GM18861 (cell line): Measurements from ENCODE around the gene SLC37A1.

ENCODE experiments used
- ATAC-seq: cut with Tn5 transposase; IDR thresholded peaks from one replicate; pipeline ENCODE4 v1.9.1; 2021; ENCODE audit not compliant: unreplicated experiment

The SLC37A1 gene

GRCh38 chr21:42478504-42478903, 35.1 kb upstream of the SLC37A1 start:
- ATAC-seq, result no peak

- no peak for ATAC-seq
Measured at GRCh38 chr21:42479582-42479981, 34.1 kb upstream of the SLC37A1 start.

GRCh38 chr21:42480736-42481135, 32.9 kb upstream of the SLC37A1 start:
- no peak for ATAC-seq

- no peak for ATAC-seq
Measured at GRCh38 chr21:42481169-42481568, 32.5 kb upstream of the SLC37A1 start.

GRCh38 chr21:42484966-42485365, 28.7 kb upstream of the SLC37A1 start:
- ATAC-seq, result no peak

- ATAC-seq, result no peak
Measured at GRCh38 chr21:42486072-42486471, 27.6 kb upstream of the SLC37A1 start.

DNA sequence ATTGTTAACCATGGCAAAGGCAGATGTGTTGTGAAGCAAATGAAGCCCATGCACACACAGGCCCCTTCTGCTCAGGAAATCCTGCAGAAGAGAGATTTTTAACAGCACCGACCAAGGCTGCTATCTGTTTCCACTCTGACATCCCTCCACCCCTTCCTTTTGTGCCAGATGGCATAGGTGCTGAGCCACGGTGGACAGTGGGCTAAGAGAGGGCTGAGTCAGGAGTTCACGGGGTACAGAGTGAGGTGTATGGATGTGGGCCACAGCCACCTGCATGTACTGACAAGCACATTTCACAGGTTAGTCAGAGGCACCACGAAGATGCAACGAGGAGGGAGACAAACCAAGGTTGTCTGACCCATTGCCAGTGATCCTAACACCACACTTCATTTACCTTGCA, 27.1 kb upstream of the SLC37A1 start:
- no peak for ATAC-seq

GRCh38 chr21:42489006-42489563, 24.6 kb upstream of the SLC37A1 start:
- no peak for ATAC-seq

DNA sequence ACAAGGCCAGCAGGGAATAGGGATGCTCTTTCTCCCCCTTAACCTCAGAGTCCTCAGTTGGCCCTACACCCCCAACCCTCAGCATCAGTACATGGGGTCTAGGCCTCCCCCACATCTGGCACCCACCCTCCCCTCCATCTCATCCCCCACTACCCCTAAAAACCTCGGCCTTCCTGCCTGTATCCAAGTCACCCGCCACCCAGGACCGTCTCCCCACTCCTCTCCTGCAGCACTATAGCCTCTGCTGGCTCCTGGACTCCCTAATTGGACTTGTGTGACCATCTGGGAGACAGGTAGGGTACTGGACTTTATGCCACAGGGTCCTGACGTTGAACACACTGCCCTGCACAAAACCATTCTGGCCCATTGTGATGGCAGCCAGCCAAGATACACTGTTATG, 23.7 kb upstream of the SLC37A1 start:
- ATAC-seq, result no peak

DNA sequence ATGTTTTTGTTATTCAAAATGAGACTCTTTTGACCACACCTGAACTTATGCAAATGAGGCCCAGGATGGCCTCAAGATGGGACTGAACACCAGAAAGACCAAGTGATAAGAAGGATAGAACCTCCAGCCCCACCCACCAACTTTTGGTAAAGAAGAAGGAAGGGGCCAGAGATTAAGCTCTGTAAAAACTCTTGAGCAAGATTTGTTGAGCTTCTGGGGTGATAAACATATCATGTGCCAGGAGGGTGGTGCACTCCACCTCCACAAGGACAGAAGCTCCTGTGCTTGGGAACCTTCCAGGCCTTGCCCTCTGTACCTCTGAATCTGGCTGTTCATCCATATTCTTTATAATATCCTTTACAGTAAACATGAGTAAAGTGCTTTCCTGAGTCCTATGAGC, 22.9 kb upstream of the SLC37A1 start:
- no peak for ATAC-seq

- no peak for ATAC-seq
Measured at GRCh38 chr21:42491328-42491727, 22.3 kb upstream of the SLC37A1 start.

DNA sequence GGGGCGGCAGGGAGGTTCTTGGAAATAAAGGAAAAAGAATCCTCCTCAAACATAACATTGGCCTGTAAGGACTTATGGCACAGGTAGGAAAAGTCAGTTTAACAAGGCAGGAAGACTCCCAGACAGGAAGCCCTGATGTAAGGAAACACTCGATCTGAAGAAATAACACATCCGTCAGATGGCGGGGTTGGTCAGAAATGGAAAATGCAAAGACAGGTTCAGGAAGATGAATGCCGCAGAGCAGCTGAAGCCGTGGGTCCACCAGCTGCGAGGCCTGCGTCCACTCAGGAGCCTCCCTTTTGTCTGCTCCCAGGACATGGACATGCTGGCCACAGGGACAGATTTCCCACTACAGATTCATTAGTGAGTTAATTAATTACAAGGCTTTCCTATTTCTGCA, 21.5 kb upstream of the SLC37A1 start:
- ATAC-seq, result no peak

- no peak for ATAC-seq
Measured at GRCh38 chr21:42493109-42494060, 20.3 kb upstream of the SLC37A1 start.

DNA sequence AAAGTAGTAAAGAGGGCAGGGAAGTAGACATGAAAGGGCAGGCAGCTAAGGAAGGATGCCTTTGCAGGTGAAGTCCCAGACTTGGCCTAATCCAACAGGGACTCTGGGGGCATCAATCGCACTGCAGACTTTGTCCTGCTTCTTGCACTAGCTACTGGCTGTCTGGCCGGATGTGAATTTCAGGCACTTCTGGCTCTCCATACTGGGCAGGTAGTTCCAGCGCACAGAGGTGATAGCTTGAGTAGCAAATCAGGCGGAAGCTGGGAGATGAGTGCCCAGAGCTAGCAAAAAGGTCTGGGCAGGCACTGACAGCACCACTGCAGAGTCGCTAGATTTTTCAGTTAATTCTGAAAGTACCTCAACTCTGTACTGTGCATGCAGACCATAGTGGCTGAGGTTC, 18.6 kb upstream of the SLC37A1 start:
- ATAC-seq, result no peak

GRCh38 chr21:42495765-42496119, 17.9 kb upstream of the SLC37A1 start:
- ATAC-seq, result no peak

DNA sequence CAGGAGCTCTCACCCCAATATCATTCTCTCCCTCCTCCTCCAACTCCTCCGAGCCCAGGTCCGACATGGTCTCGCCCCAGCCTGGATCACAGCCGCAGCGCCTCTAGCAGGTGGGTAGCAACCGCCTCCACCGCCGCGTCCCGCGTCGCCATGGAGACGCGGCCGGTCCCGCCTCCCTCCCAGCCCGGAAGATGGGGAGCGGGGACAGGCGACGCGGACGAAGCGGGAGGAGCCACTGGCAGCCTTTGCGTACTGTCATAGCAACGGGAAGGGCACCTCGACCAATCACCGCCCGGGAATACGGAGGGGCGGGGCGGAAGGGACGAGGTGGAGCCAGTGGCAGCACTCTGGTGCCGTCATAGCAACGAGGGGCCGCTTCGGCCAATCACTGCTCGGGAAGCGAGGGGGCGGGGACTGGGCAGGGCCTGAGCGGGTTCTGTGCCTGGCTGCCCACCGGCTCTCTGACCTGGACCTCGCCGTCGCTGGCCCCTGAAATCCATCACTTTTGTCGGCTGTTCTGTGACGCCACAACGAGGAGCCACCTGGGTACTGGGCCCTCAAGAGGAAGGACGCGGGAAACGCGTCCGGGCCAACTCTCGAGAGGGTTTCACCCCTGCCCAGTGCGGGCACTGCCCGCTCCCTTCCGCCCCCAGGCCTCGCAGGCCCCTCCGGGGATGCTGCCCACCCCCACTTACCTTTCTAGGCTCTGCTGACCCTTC, 17.4 kb upstream of the SLC37A1 start, which contains the start of gene RSPH1:
Gene RSPH1 (minus strand): TSS at position 105 of the 719 bp plus-strand sequence. CDS start 38 bp downstream, at position 67.
- peak; percentile 95 for ATAC-seq

- no peak for ATAC-seq
Measured at GRCh38 chr21:42496839-42497202, 16.8 kb upstream of the SLC37A1 start.

DNA sequence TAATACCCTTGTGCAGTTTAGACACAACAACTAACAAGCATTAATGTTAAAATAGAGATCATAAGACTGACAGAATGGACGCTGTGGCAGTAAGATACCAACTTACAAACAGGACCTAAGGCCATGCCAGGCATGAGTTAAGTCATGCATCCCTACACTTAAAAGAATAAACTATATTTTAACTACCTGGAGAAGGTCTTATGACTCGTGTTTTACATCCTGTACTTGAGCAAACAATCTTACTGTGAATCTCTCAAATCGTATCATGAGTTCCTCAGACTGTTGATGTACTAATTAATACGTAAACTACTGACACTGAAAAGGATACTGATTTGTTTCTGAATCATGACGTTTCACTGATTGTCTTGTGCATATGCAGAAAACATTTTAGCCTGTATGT, 15.6 kb upstream of the SLC37A1 start:
- ATAC-seq, result no peak

GRCh38 chr21:42499444-42500112, 14.1 kb upstream of the SLC37A1 start:
- no peak for ATAC-seq

- no peak for ATAC-seq
Measured at GRCh38 chr21:42500225-42500624, 13.4 kb upstream of the SLC37A1 start.

DNA sequence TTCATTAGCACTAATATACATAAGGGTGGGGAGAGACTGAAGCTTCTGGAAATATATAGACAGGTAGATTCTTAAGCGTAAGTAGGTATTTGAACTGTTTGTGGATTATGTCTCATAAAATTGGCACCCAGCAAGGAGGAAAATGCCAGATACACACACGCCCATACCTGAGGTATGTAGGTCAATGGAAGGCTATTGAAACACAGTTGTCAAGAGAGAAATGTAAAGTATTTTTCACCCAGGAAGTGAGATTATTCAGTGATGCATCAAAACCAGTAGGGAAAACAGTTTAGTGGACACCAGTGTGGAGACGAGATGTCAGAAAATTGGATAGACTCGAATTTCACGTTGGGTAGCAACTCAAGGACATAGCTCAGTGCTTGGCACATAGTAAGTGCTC, 12.9 kb upstream of the SLC37A1 start:
- no peak for ATAC-seq
